HG03159 (cell line): ENCODE measurements around the gene CA12.

Experiments used
- ATAC-seq: cut with Tn5 transposase; IDR thresholded peaks from one replicate; pipeline ENCODE4 v1.9.1; 2021; ENCODE audit warnings: mild to moderate bottlenecking, moderate library complexity; ENCODE audit not compliant: unreplicated experiment

CA12 gene

DNA sequence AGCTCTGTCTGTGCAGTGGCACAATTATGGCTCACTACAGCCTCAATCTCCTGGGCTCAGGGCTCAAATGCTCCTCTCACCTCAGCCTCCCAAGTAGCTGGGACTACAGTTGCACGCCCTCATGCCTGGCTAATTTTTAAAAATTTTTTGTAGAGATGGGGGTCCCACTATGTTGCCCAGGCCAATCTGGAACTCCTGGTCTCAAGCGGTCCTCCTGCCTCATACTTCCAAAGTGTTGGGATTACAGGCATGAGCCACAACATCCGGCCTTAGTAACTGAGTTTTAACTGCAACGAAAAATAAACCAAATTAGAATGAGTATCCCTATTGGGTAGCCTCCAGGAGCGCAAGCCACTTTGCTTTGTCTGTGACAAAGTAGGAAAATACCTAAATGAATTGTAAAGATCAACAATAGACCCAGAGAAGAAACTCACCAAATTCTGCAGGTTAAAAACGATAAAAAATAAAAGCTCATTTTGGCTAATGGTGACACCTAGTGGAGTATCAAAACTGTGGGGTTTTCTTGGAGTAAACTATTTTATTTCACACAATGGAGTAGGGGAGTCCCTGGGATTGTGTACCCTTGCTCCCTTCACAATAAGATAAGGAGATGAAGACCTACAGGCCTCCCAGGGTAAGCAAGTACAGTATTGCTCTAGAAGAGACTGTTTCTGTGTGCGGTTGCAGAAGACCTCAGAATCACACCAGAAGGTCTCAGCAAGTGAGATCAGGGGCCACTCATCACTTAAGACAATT lies 21.0 kb upstream of the CA12 start:
- ATAC-seq, result no peak

DNA sequence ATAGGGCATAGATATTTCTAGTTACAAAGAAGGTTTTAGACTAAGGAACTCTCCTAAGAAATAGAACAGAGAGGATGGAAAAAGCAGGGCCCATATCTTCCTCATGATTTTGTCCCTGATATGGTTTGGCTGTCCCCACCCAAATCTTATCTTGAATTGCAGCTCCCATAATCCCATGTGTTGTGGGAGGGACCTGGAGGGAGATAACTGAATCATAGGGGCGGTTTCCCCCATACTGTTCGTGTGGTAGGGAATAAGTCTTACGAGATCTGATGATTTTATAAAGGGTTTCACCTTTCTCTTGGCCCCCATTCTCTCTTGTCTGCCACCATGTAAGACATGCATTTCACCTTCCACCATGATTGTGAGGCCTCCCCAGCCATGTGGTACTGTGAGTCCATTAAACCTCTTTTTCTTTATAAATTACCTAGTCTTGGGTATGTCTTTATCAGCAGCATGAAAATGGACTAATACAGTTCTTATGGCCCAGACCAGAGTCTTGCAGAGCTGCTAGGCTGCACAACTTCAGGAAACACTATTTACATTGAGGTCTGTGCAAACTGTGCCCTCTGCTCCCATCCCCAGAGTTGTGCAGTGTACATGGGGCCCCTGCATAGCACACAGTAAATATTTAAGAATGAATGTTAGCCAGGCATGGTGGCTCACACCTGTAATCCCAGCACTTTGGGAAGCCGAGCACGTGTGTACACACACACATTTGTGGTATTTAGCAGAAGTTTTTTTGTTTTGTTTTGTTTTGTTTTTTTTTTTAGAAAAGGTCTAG lies 20.3 kb upstream of the CA12 start:
- ATAC-seq, result no peak

DNA sequence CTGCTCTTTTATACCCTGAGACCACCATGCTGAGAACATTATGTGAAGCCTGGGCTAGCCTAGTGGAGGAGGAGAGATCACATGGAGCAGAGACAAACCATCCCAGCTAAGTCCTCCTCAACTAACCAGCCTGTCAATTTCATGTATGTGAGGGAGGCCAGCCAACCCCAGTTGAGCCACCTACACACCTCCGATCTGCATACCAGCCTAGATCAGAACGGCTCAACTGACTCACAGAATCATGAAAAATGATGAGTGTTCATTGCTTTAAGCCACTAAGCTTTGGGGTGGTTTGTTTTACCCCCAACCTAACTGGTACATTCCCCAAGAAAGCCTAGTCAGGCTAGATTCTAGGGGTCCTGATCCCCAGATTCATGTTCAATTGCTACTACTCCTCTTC lies 19.4 kb upstream of the CA12 start:
- ATAC-seq, result no peak

DNA sequence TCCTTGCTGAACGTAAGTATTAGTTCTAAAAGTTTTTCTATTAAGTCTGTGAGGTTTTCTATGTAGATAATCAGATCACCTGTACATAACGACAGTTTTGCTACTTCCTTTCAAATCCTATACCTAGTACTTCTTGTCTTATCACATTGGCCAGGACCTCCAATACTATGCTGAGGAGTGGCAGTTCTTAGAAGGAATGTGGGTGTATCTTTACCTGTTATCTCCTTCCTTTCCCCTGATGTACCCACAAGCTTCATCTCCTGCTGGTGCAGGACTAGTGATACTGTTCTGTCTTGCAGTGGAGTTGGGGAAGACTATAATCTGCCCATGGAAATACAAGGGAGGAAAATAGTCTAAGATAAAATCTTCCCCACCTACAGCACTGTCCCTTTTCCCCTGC lies 16.8 kb upstream of the CA12 start:
- no peak for ATAC-seq

DNA sequence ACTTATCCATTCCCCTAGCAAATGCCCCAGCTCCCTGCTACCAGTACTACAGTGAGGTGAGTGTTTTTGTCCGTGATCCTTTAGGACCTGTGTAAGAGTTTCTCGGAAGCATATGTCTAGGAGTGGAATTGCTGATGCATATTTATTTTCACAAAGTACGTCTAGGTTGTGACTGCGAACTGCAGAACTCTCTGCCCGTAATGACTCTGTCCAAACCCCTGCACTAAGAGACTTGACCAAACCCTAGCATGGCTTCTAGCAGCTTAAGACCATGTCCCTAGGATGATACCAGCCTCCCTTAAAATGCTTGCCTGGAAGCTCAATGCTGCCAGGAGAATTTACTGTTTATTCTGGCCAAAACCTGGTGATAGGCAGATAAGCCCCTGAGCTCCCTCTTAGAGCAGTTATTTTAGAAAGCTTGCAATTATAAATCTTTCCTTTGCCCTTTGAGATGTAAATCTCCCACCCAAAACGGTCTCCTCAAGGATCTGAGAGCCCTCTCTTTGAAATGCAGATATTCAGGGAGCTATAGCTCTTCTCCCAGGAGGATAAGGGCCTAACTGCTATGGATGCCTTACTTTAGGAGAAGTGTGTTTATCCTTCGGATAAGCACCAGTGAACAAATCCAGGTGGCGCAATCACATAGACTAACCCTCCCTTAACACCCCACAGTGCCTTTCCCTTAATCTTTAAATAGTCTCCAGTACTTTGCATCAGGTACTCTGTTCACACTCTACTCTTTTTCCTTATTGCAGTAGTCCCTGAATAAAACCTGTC lies 14.7 kb upstream of the CA12 start:
- no peak for ATAC-seq

DNA sequence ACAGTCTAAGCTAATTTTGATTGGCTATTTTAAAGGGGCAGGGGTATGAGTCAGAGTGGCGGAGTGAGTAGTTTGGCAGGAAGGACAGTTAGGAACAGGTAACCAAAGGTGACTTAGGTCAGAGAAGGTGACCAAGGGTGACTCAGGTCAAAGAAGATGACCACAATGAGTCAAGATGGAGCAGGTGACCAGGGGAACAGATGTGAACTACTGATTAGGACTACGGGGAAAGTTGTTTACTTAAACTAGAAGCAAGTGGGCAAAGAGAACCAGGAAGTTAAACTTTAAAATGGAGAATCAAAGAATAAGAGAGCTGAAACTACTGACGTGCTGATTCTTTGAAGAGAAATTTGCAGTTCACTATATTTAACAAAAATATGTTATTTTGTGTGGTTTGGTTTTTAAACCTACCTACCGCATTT lies 14.1 kb upstream of the CA12 start:
- ATAC-seq, result no peak

DNA sequence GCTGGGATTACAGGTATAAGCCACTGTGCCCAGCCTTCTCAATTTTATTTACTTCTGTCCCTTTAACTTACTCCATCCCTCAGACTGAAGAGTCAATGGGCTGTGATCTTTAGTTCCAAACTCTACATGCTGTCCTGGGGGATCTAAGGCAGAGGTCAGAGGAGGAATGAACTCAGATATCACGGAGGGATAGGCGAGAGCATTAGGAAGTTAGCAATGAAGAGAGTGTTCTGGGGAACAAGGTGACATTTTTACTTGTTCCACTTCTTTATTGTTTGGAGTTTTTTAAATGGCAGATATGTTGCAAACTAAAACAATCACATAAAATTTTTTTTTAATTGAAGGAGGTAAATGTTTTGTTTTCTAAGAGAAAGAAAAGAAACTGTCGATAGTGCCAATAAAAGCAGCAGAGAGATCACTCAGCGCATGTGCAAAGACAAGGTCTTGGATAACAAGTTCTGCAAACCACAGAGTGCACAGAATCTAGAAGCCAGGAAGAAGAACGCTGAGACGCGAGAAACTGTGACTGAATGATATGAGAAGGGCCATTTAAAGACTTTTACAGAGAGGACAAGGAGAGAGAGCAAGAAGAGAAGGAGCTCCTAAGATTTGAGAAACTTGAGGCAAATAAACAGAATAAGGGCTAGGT lies 10.8 kb upstream of the CA12 start:
- no peak for ATAC-seq

DNA sequence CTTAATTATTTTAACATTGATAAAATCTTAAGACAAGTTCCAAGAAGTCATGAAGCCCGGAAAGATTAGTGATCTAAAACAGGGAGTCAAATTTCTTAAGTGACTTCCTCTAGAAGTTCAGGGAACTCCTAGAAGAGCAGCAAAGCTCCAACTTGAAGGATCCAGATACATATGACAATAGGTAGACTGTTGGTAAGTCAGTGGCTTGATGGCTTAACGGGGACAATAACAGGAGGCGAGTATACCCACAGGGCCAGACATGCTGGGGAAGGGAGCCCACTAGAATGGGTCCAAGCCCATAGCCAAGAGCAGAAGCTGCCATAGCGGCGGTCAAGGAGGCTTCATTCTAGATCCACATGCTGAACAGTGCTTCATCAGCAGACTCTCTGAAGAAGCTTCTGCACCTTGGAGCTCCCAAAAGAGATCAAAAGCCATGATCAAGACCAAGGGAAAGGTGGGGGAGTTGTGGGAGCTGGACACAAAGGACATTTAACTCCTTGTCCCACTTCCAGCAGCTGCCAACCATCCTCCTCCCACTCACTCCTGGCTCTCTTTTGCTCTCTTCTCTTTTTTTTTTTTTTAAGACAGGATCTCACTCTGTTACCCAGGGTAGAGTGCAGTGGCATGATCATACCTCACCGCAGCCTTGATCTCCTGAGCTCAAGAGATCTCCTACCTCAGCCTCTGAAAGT lies 10.2 kb upstream of the CA12 start:
- ATAC-seq, result no peak

DNA sequence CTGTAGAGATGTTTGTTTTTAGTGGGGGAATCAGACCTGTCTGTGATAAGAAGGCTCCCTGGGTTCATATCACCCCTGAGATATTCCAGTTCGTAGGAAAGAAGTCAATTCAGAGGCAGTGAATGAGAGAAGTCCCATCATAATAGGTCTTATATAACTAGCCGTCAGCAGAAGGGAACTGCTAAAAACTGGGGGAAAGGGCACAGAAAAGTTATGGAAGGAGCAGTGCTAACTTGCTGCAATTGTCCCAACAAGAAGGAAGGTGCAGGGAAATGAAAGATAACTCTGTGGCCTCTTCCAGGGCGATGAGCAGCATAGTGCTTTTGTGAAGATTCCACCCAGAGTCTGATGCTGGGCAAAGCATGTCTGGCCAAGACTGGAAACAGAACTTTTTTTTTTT lies 9.0 kb upstream of the CA12 start:
- ATAC-seq, result no peak

DNA sequence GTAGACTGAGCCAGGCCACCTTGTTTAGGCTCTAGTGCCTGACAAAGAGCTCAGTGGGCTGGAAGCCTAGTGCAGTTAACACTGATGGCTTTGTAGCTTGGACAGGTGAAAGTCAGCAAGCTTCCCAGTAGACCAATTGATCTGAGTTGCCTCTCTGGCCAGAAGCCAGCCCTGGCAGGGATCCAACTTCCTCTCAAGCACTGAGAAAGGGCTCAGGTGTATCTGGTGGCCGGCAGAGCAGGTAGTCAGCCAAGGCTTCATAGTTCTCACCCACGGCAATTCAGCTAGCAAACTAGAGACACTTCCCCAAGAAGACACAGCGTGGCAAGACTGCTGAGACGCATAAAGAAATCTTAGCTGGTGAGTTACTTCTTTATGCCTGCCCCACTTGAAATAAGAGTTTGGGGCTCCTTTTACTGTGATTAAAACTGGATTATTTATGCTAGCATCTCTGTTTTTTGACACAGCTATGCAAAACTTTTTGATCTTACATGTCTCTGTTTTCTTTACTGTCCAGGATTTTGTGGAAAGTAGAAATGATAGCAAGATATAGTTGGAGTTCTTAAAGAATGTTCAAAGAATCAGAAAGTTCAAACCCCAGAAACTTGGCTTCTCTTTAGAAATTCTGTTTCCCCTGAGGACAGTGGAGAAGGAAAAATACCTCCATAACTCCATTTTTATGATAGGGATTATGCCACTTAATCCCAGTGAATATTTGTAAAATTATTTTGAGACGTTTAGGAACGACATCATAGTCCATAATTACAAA lies 8.4 kb upstream of the CA12 start:
- no peak for ATAC-seq

DNA sequence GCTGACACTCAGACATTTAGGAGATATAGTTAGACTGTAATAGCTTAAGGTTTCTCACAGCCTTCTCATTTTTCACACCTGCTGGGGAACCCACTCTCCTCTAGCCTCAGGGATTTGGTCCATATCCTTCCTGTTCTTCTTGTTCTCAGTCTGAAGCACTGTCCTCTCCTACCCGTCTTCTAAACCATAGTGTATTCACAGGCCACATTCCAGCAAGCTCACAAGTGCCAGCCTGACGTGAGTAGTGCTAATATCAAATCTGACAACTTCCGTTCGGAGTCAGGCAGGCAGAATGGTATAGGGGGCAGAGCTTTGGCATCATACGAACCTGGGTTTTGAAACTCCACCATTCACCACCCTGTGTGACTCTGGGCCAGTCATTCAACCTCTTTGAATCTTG lies 6.9 kb upstream of the CA12 start:
- ATAC-seq, result no peak

DNA sequence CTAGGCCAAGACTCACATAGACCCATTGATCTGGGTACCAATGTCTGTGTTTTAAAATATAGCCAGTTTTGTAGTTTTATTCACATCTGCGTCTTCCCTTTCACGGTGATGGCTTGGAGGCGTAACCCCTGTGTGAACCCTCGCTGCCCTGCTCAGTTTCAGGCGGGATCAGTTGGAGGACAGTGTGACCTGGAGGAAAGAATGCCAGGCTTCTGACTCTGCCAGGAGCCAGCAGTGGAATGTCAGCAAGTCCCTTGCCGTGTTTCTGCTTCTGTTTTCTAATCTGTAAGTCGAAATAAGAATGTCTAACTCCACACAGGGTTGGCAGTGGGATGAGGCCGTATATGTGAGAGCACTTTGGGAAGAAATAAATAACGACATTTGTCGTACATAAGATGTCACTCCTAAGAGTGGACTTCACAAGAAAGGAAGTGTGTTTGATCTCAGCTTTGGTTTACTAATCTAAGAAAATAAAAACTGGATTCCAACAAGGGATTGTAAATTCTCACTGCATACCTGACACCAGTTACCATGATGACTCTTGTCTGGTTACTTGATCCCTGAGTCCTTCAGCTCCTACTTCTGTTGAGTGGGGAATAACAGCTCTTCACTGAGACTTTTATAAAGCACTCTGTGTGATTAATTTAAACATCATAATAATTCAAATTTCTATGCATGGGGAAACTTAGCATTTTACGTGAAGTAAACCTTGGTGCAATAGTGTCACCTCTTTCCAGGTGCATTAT lies 6.3 kb upstream of the CA12 start:
- no peak for ATAC-seq

DNA sequence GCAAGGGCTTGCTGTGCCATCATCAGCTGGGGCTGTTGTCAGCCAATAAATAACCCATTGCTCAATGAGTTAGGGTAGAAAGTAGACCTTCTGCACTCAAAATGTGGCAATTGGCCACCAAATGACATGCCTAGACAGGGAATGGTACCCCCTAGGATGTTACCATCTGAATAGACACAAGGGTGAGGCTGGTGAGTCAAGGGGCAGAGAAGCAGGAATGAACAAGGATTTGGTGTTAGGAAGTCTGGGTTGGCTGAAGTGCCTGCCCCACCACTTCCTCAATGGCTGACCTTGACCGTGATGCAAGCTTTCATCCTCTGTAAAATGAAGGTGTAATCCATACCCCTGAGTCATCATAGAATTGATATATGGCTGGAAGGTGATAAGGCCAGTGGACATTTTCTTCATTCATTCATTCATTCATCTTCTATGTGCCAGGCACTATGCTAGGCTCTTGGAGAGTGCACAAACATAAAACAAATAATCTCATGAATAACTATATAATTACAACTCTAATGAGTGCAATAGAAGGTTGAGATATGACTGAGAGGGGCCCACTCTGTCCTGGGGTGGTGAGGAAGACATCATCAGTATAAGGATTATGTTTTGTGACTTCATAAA lies 4.4 kb upstream of the CA12 start:
- ATAC-seq, result no peak

DNA sequence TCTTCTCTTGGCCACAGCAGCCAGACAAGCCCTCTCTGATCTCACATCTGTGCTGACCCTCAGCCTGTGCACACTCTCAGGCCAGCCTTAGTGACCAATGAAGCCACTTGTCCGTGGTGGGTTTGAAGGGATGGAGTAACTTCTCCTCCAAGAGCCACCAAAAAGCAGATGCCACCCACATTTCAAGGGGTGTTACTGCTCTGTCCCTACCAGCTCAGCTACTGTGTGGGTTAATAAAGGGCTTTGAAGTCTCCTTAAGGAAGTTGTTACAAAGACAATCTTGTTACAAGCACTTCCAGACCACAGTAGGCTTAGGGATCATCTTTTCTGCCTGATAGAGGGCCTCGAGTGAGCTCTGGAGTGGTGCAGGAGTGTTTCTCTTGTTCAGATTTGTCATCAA lies 3.3 kb upstream of the CA12 start:
- no peak for ATAC-seq

DNA sequence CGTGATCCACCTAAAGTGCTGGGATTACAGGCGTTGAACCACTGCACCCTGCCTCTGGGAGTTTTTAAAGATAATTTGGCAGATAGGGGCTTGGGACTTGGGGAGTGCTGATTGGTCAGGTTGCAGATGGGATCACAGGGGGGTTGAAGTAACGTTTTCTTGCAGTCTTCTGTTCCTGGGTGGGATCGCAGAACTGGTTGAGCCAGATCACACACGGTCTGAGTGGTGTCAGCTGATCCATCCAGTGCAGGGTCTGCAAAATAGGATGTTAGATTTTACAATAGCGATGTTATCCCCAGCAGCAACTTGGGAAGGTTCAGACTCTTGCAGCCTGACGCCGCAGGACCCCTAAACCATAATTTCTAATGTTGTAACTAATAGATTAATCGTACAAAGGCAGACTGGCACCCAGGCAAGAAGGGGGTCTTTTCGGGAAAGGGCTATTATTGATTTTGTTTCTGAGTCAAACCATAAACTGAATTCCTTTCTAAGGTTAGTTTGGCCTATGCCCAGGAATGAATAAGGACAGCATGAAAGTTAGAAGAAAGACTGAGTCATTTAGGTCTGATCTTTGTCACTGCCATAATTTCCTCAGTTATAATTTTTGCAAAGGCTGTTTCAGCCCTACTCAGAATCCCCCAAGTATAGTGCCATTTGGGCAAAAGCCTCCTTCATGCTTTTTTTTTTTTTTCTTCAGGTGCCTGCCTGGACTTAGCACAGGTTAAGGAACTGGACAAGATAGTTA lies 1.5 kb upstream of the CA12 start:
- no peak for ATAC-seq

DNA sequence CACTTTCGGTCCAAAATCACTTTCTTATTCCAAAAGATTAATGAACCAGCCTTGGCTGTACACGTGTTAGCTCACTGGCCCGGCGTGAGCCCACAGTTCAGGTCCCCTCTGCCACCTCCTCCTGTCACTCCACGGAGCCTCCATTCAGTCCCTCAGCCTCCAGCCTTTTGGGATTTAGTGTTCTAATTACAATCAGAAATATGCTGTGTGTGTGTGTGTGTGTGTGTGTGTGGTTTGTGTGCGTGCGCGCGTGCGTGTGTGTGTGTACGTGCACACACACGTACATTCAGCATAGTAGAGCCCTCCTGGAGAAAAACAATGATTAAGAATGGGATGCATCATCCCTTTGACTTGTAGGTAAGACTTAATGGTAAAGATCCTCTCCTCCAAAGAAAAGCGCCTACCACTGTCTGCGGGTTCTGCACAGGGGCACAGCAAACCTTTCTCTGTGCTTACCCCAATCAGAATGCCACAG lies 801 bp downstream of the CA12 start:
- no peak for ATAC-seq

DNA sequence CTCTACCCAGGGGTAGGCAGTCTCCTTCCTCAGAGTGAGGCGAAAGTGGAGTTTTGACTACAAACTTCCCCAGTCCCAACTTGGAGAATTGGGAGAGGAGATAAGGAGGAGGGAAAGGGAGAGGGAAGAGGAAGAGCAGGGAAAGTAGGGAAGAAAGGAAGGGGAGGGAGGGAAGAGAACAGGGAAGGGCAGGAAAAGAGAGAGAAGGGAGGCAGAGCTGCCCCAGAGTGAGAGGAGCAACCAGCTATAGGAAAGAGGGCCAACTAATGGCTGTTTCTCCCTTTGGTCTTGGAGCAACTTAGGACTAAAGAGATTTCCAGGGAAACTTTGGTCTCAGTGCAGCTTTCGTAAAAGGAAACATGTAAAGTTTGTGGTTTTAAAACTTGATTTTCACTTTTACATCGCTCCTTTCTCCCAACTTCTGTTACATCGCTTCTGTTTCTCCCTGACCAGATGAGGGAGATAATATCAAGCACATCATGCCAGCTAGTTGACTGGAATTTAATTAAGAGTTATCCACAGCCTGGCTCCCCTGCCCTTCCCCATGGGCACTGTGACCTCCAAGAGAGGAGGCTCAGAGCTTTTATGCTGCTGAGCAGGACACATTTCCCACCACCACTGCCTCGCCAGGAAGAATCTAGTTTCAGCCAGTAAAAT lies 1.4 kb downstream of the CA12 start:
- ATAC-seq, result no peak
